Neural progenitor cell (in vitro differentiated cells): Measurements from ENCODE around the gene MGP. TPM values are rescaled to one million over a fixed set of nuclear protein-coding genes. Genes with fewer than 3 reads are reported as not detected.

ENCODE experiments used
- DNase-seq: peaks from one replicate; pipeline ENCODE4 v3.0.0-alpha.2; 2016; ENCODE audit warnings: low spot score
- H2AFZ ChIP-seq: fragments of 200-600 bp; sonication (generic); replicated peaks from 2 replicates; pipeline ENCODE4 v1.6.1; 2016; ENCODE audit warnings: antibody characterized with exemption
- H3F3A ChIP-seq: fragments of 200-600 bp; sonication (generic); 2 replicates; pipeline ENCODE4 v1.6.1; 2016; ENCODE audit warnings: antibody characterized with exemption, low read depth
- H3K27ac ChIP-seq: fragments of 200-600 bp; sonication (generic); 2 replicates; pipeline ENCODE4 v1.5.1; 2016; ENCODE audit warnings: mild to moderate bottlenecking
- H3K27me3 ChIP-seq: fragments of 200-600 bp; sonication (generic); 2 replicates; pipeline ENCODE4 v1.6.1; 2016; ENCODE audit warnings: mild to moderate bottlenecking, moderate library complexity
- H3K36me3 ChIP-seq: fragments of 200-600 bp; sonication (generic); 2 replicates; pipeline ENCODE4 v1.5.1; 2016
- H3K4me1 ChIP-seq: fragments of 200-600 bp; sonication (generic); 2 replicates; pipeline ENCODE4 v1.6.1; 2016; ENCODE audit warnings: mixed run types
- H3K4me2 ChIP-seq: fragments of 200-600 bp; sonication (generic); 2 replicates; pipeline ENCODE4 v1.6.1; 2016
- H3K4me3 ChIP-seq: fragments of 200-600 bp; sonication (generic); 2 replicates; pipeline ENCODE4 v1.5.1; 2016
- H3K79me2 ChIP-seq: fragments of 200-600 bp; sonication (generic); 2 replicates; pipeline ENCODE4 v1.6.1; 2016; ENCODE audit warnings: low read depth
- H3K9ac ChIP-seq: fragments of 200-600 bp; sonication (generic); 2 replicates; pipeline ENCODE4 v1.6.1; 2016
- H3K9me3 ChIP-seq: fragments of 200-600 bp; sonication (generic); 2 replicates; pipeline ENCODE4 v1.5.1; 2016; ENCODE audit warnings: low read depth
- H4K20me1 ChIP-seq: fragments of 200-600 bp; sonication (generic); 2 replicates; pipeline ENCODE4 v1.6.1; 2016; ENCODE audit warnings: low read depth
- H3K27ac Mint-ChIP-seq: 3 replicates; pipeline ENCODE4 v1.8.0; 2021; ENCODE audit warnings: mixed read lengths
- H3K27me3 Mint-ChIP-seq: 2 replicates; pipeline ENCODE4 v1.8.0; 2022; ENCODE audit warnings: low read depth, mild to moderate bottlenecking, inconsistent platforms, moderate library complexity, mixed read lengths; ENCODE audit not compliant: insufficient read depth
- H3K36me3 Mint-ChIP-seq: 3 replicates; pipeline ENCODE4 v1.8.0; 2021; ENCODE audit warnings: mixed read lengths
- H3K4me1 Mint-ChIP-seq: 3 replicates; pipeline ENCODE4 v1.8.0; 2021; ENCODE audit warnings: mixed read lengths
- H3K4me3 Mint-ChIP-seq: 3 replicates; pipeline ENCODE4 v1.8.0; 2021; ENCODE audit warnings: mild to moderate bottlenecking, moderate library complexity, mixed read lengths
- H3K9me3 Mint-ChIP-seq: 3 replicates; pipeline ENCODE4 v1.8.0; 2020; ENCODE audit warnings: mixed read lengths
- EZH2 ChIP-seq: fragments of 200-600 bp; sonication (generic); IDR thresholded peaks from 2 replicates; pipeline ENCODE4 v1.6.1; 2017; ENCODE audit warnings: antibody characterized with exemption, mild to moderate bottlenecking, moderate library complexity
- EZH2phosphoT487 ChIP-seq: fragments of 200-600 bp; sonication (generic); IDR thresholded peaks from 2 replicates; pipeline ENCODE4 v1.6.1; 2017; ENCODE audit warnings: antibody characterized with exemption
- total RNA-seq: library from RNA; depleted of rRNA; stranded (reverse); fragments of >200 nt; gene quantifications from 2 replicates; pipeline ENCODE4 v1.2.3, GENCODE V29; 2015; ENCODE audit warnings: low replicate concordance
- TF ChIP-seq, protein P1 (sequence below): fragments of 200-600 bp; sonication (generic); IDR thresholded peaks from 2 replicates; pipeline ENCODE4 v1.5.1; 2017; ENCODE audit warnings: antibody characterized with exemption, mild to moderate bottlenecking

The MGP gene
- total RNA-seq, 1 donor from 2014 or later = not detected

DNA sequence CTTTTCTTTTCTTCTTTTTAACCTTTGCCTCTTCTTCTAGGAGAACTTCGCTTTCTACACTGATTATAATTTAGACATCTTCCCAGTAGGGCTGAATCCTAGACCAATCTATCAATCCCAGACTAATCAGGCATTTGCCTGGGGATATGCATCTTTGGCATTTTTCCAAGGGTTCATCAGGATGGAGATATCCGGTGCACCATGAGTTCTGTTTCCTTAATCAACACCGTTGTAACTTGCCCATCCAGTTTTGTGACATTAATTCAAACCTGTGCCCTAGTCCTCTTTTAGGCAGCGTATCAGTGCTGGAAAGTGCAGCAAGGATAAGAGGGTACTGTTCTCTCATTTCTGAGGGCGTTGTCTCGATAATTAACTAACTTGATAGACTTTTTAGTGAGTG lies 617 bp upstream of the MGP start:
- Mint-ChIP-seq H3K9me3 (peaks cover 1% of the 10 kb centered on the region), H3K4me3 (no peak overlapping the region), H3K36me3 (no peaks in the 10 kb centered on the region), H3K27ac (no peak overlapping the region), H3K27me3 (peaks cover 4% of the 10 kb centered on the region), H3K4me1 (no peaks in the 10 kb centered on the region)
- no peak overlapping the region for H3K27ac ChIP-seq
- no peak overlapping the region for H3K4me3 ChIP-seq
- no peaks in the 10 kb centered on the region for H3K9me3 ChIP-seq
- no peaks in the 10 kb centered on the region for H3K4me1 ChIP-seq
- no peaks in the 10 kb centered on the region for H3K27me3 ChIP-seq
- no peaks in the 10 kb centered on the region for H3K79me2 ChIP-seq
- no peak overlapping the region for H3K9ac ChIP-seq
- no peak for TF ChIP-seq EZH2
- TF ChIP-seq, protein P1, sequence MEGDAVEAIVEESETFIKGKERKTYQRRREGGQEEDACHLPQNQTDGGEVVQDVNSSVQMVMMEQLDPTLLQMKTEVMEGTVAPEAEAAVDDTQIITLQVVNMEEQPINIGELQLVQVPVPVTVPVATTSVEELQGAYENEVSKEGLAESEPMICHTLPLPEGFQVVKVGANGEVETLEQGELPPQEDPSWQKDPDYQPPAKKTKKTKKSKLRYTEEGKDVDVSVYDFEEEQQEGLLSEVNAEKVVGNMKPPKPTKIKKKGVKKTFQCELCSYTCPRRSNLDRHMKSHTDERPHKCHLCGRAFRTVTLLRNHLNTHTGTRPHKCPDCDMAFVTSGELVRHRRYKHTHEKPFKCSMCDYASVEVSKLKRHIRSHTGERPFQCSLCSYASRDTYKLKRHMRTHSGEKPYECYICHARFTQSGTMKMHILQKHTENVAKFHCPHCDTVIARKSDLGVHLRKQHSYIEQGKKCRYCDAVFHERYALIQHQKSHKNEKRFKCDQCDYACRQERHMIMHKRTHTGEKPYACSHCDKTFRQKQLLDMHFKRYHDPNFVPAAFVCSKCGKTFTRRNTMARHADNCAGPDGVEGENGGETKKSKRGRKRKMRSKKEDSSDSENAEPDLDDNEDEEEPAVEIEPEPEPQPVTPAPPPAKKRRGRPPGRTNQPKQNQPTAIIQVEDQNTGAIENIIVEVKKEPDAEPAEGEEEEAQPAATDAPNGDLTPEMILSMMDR = no peak
- TF ChIP-seq EZH2phosphoT487 = no peak
- H2AFZ ChIP-seq = no peak overlapping the region
- no peaks in the 10 kb centered on the region for H3F3A ChIP-seq
- H4K20me1 ChIP-seq = no peaks in the 10 kb centered on the region
- no peak overlapping the region for H3K4me2 ChIP-seq
- no peak for DNase-seq
- no peaks in the 10 kb centered on the region for H3K36me3 ChIP-seq

DNA sequence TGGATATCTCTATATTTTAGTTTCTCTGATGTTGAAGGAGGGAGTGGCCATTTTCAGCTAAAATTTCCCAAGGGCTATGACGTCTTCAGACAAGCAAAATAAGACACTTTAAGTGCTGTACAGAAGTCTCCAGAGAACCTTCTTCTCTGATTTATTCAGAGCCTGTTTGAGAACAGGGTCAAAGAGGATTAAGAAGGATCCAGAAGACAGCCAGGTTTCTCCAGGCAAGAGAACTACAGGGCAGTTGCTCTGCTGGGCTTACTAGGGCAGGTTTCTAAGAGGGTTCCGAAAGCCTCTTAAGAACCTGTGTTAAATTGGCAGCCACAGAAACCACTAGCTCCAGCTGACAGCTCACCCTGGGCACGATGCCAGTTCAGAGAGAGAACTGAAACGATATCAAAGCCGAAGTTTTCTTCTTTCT lies 1.2 kb downstream of the MGP start:
- H3K27ac ChIP-seq = no peak overlapping the region
- H3K4me2 ChIP-seq = no peak overlapping the region
- no peaks in the 10 kb centered on the region for H3K27me3 ChIP-seq
- no peaks in the 10 kb centered on the region for H3F3A ChIP-seq
- no peaks in the 10 kb centered on the region for H3K36me3 ChIP-seq
- no peak overlapping the region for H3K9ac ChIP-seq
- Mint-ChIP-seq H3K36me3 (no peaks in the 10 kb centered on the region), H3K4me3 (no peak overlapping the region), H3K27ac (no peak overlapping the region), H3K4me1 (no peaks in the 10 kb centered on the region), H3K9me3 (peaks cover 1% of the 10 kb centered on the region), H3K27me3 (peaks cover 4% of the 10 kb centered on the region)
- no peak overlapping the region for H2AFZ ChIP-seq
- TF ChIP-seq, protein P1 = no peak
- TF ChIP-seq EZH2phosphoT487 (no peak), EZH2 (no peak)
- DNase-seq = no peak
- no peaks in the 10 kb centered on the region for H3K79me2 ChIP-seq
- no peaks in the 10 kb centered on the region for H3K9me3 ChIP-seq
- no peak overlapping the region for H3K4me3 ChIP-seq
- no peaks in the 10 kb centered on the region for H3K4me1 ChIP-seq
- H4K20me1 ChIP-seq = no peaks in the 10 kb centered on the region

DNA sequence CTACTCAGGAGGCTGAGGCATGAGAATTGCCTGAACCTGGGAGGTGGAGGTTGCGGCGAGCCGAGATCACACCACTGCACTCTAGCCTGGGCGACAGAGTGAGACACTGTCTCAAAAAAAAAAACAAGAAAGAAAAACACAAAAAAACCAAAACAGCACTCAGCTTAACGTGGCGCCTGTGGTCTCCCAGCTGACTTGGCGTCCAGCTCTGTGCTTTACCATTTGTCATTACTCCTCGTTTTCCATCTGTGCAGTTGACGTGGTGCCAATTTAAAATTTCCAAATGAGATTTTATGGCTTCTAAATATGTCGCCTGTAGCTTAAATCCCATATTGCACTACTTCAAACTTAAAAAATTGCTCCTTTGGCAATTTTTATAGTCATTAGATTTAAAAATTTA lies 2.0 kb downstream of the MGP start:
- Histone ChIP-seq H3K27ac (no peak overlapping the region), H3K9ac (no peak overlapping the region)

More for the DNA sequence above, 2.0 kb downstream of the MGP start:
- Mint-ChIP-seq H3K27me3 (peaks cover 4% of the 10 kb centered on the region), H3K4me3 (no peak overlapping the region), H3K9me3 (peaks cover 1% of the 10 kb centered on the region), H3K36me3 (no peaks in the 10 kb centered on the region), H3K4me1 (no peaks in the 10 kb centered on the region), H3K27ac (no peak overlapping the region)
- no peak overlapping the region for H3K4me2 ChIP-seq
- H3K36me3 ChIP-seq = no peaks in the 10 kb centered on the region
- no peaks in the 10 kb centered on the region for H3K4me1 ChIP-seq
- no peaks in the 10 kb centered on the region for H3K79me2 ChIP-seq
- no peaks in the 10 kb centered on the region for H3K9me3 ChIP-seq
- H2AFZ ChIP-seq = no peak overlapping the region
- no peak overlapping the region for H3K4me3 ChIP-seq
- DNase-seq = no peak
- H3K27me3 ChIP-seq = no peaks in the 10 kb centered on the region
- no peak for TF ChIP-seq EZH2phosphoT487
- no peak for TF ChIP-seq EZH2
- TF ChIP-seq, protein P1 = no peak
- no peaks in the 10 kb centered on the region for H3F3A ChIP-seq
- no peaks in the 10 kb centered on the region for H4K20me1 ChIP-seq
